ENCODE data around the gene COA8.
A peak's percentile ranks its signal among the peaks of the same experiment; 100 is the strongest.
"Not testable (repeated sequence)": the region's sequence is repeated elsewhere in the genome, so short reads cannot be mapped to it uniquely, and the experiment has no call there.

COA8 gene

GRCh38 chr14:103581206-103581605, 18.4 kb downstream of the COA8 start:
- DNase-seq = no peak

DNA sequence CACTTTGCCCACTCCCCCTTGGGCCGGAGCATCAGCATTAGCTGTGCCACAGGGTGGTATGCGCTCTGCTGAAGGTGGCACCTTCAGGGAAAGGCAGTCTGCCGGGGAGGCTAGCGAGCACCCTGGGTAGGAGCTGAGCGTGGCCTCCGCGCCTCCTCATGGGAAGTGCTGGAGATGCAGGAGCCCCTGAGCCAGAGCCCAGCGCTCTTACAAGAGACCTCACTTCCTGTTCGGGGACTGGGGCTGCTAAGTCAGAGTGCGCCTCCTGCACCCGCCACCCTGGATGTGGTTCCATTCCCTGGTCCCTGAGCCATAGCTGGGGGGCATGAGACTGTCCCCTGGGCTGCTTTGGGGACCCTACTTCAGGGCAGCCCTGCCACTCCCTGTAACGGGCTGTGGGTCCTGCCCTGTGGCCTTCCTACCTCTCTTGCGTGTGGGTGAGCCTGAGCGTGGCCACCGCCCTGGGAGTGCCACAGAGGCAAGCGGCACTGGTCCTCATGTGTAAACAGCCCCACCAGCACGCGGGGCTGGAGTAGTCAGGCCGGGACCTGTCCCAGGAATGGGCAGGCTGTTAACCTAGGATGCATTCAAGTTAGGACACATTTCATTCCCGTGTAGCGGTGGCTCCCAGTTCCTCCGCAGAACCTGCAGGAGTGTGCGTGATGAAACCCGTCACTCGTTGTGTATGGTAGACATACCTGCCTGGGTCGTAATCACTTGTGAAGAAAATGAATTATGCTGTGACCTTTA, 19.4 kb downstream of the COA8 start:
- DNase-seq = no peak

DNA sequence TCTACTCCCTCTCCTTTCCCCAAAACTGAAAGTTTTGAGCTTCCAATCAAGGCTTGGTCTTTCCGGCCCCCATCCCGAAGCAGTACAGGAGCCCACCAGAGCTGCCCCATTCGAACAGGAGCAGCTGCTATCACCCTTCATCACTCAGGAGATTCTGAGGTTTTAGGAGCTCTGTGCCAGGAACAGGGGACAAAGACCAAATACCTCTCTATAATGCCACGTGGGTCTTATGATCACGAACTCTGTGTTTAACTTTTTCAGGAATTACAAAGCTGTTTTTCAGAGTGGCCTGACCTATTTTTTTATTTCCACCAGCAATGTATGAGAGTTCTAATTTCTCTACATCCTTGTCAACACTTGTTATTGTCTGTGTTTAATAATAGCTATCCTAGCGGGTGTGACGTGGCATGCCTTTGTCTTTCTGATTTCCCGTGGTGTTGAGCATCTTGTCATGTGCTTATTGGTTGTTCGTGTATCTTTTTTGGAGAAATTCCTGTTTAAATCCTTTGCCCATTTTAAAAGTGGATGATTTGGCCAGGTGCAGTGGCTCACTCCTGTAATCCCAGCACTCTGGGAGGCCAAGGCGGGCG, 21.7 kb downstream of the COA8 start:
- DNase-seq = no peak

- no peak for DNase-seq
Observed at GRCh38 chr14:103593577-103593976, 30.8 kb downstream of the COA8 start.

GRCh38 chr14:103594265-103594664, 31.5 kb downstream of the COA8 start:
- no peak for DNase-seq

- no peak for DNase-seq
Observed at GRCh38 chr14:103597623-103598377, 35.0 kb downstream of the COA8 start.

DNA sequence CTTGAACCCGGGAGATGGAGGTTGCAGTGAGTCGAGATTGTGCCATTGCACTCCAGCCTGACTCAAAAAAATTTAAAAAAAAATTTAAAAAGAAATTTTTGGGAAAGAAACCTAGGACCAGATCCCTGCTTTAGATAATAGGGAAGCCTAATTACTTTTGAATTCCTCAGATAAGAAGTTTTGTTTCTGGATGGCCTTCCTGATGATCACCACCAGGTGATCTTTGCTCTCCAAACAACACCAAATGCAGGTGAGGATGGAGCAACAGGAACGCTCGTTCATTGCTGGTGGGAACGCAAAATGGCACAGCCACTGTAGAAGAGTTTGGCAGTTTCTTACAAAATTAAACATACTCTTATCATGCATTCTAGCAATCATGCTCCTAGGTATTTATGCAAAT, 37.7 kb downstream of the COA8 start:
- no peak for DNase-seq

GRCh38 chr14:103604620-103605019, 41.9 kb downstream of the COA8 start:
- DNase-seq = no peak

- peak; percentile 92 to 95 for DNase-seq
Observed at GRCh38 chr14:103606963-103607668, 44.4 kb downstream of the COA8 start.

DNA sequence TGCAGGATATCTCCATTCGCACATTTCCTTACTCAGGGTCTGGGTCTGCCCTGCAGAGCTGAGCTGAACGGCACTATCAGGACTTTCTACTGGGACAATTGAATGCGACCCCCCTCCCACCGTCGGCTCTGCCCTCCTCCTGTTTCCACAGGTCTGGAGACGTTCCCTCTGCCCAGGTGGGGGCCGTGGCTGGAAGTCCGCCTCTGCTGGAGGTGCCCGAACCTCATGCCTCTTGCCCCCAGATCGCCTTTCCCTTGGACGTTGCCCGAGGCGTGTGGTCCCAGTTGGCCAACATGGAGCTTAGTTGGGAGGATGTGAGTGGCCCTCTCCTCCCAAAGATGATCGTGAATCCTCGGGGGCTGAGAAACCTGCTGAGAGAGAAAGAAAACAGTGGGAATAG, 45.1 kb downstream of the COA8 start:
- no peak for DNase-seq

DNA sequence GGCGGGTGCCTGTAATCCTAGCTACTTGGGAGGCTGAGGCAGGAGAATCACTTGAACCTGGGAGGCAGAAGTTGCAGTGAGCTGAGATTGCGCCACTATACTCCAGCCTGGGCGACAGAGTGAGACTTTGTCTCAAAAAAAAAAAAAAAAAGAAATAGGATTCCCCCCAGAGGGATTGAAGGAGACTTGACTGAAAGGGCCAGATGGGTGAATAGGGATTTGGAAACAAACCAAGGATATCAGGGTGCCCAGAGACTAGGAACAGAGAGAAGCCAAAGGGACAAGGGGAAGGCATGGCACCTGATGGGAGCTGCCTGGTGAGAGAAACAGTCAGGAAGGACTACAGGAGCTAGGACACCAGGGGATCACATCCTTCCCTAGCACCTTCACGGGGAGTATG, 46.3 kb downstream of the COA8 start:
- not testable (repeated sequence) for DNase-seq

GRCh38 chr14:103611215-103611614, 48.5 kb downstream of the COA8 start:
- DNase-seq = no peak

GRCh38 chr14:103613517-103613916, 50.8 kb downstream of the COA8 start:
- peak; percentile 45 to 62 for DNase-seq

- no peak for DNase-seq
Observed at GRCh38 chr14:103616635-103617300, 54.0 kb downstream of the COA8 start.

DNA sequence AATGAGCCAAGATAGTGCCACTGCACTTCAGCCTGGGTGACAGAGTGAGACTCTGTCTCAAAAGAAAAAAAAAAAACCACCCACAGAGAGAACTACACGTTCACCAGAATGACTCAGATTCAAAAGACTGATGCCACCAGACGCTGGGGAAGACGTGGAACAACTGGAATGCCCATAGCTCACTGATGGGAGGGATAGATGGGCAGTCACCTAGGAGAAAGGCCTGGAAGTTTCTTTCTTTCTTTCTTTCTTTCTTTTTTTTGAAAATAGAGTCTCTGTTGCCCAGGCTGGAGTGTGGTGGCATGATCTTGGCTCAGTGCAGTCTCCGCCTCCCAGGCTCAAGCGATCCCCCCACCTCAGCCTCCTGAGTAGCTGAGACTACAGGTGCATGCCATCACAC, 56.3 kb downstream of the COA8 start:
- no peak for DNase-seq

DNA sequence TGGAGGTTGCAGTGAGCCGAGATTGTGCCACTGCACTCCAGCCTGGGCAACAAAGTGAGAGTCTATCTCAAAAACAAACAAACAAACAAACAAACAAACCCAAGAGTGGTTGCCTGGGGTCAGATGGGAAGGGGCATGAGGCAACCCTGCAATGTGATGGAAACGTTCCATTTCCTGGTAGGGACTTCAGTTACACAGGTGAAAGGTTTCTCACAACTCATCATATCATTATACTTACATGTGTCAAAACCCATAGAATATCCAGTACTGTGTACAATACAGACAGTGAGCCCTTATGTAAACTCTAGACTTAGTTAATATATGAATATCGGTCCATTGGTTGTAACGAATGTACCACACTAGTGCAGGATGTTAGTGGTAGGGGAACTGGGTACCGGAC, 59.1 kb downstream of the COA8 start:
- DNase-seq = no peak

GRCh38 chr14:103623308-103623707, 60.5 kb downstream of the COA8 start:
- no peak for DNase-seq

- no peak for DNase-seq
Observed at GRCh38 chr14:103623883-103624482, 61.2 kb downstream of the COA8 start.

GRCh38 chr14:103624860-103625259, 62.1 kb downstream of the COA8 start:
- no peak for DNase-seq

- no peak for DNase-seq
Observed at GRCh38 chr14:103625356-103626095, 62.8 kb downstream of the COA8 start.

GRCh38 chr14:103626146-103626850, 63.5 kb downstream of the COA8 start:
- no peak for DNase-seq

Data from AML-193 (cell line).